ENCODE data around the gene MYDGF.
"Not testable (repeated sequence)": the region's sequence is repeated elsewhere in the genome, so short reads cannot be mapped to it uniquely, and the experiment has no call there.

MYDGF gene

GRCh38 chr19:4701557-4701956 lies 31.4 kb upstream of the MYDGF start:
- no peak overlapping the region for H3K27ac ChIP-seq
- no peak for DNase-seq (ENCODE audit: low read depth, low spot score)

- H3K27ac ChIP-seq = no peak overlapping the region
- DNase-seq (ENCODE audit: low read depth, low spot score) = no peak
These were observed 30.5 kb upstream of the MYDGF start for GRCh38 chr19:4700693-4700970.

GRCh38 chr19:4699826-4700692 lies 29.9 kb upstream of the MYDGF start:
- H3K27ac ChIP-seq = no peak overlapping the region
- no peak for DNase-seq (ENCODE audit: low read depth, low spot score)

DNA sequence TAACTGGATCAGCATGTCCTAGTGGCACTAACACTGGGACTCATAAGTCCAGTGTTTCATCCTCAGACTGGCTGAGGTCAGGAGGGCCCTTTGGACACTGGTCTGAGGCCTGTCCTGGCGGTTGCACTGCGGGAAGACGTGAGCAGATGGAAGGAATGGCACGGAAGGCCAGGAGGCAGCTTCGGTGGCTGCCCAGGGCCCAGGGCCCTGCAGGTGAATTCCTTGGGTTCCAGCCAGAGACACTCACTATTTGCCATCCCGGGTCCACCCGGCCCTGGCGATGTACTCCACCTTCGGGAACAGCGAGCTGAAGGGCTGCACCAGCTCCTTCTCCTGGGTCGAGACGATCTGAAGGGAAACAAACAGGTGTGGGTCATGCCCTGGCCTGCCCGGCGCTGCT lies 27.2 kb upstream of the MYDGF start:
- peak overlapping the region; percentile 95 for H3K27ac ChIP-seq
- DNase-seq (ENCODE audit: low read depth, low spot score) = no peak

- DNase-seq (ENCODE audit: low read depth, low spot score) = no peak
- H3K27ac ChIP-seq = peak overlapping the region; percentile 95
These were observed 25.1 kb upstream of the MYDGF start for GRCh38 chr19:4695224-4695731.

- peak overlapping the region; percentile 95 for H3K27ac ChIP-seq
- peak; percentile 99 for DNase-seq (ENCODE audit: low read depth, low spot score)
These were observed 24.3 kb upstream of the MYDGF start for GRCh38 chr19:4694211-4694987.

DNA sequence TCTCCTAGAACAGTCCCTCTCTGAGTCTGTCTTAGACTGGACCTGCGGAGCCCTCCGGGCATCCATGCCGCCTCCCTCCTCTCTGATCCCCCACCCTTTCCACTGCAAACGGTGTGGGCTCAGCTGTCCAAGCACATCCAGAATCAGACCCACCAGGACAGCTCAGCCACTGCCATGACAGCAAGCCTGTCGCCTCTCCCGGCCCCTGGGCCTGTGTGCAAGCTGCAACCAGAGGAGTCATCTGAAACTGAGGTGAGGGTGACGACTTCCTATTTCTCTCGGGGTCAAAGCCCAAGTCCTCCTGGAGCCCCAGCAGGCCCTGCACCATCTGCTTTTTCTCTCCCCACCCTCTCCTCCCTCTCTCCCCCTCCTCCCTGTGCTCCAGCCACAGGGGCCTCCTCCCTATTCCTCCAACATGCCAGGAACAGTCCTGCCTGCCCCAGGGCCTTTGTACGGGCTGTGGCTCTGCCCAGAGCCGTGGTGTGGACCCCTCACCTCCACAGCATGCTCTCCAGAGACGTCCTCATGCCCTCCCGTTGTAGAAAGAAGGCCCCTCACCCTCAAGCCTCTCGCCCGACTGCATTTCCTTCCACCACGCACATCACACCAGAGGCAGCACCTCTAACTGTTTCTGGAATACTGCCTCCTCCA lies 23.5 kb upstream of the MYDGF start:
- peak overlapping the region; percentile 95 for H3K27ac ChIP-seq
- DNase-seq (ENCODE audit: low read depth, low spot score) = no peak

- DNase-seq (ENCODE audit: low read depth, low spot score) = no peak
- peak overlapping the region; percentile 95 for H3K27ac ChIP-seq
These were observed 22.9 kb upstream of the MYDGF start for GRCh38 chr19:4693078-4693350.

GRCh38 chr19:4692251-4693077 lies 22.3 kb upstream of the MYDGF start:
- no peak for DNase-seq (ENCODE audit: low read depth, low spot score)
- peak overlapping the region; percentile 95 for H3K27ac ChIP-seq

DNA sequence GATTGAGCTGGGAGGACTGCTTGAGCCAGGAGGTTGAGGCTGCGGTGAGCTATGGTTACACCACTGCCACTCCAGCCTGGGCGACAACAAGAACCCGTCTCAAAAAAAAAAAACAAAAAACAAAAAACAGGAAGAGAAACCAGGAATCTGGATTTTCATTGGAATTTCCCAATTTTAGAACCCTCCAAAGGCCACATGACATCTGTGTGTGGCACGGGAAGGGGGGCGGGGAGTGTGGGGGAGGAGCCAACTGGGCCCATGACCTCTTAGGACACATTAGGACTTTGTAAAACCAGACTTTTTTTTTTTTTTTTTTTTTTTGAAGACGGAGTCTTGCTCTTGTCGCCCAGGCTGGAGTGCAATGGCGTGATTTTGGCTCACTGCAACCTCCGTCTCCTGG lies 21.2 kb upstream of the MYDGF start:
- no peak overlapping the region for H3K27ac ChIP-seq
- no peak for DNase-seq (ENCODE audit: low read depth, low spot score)

DNA sequence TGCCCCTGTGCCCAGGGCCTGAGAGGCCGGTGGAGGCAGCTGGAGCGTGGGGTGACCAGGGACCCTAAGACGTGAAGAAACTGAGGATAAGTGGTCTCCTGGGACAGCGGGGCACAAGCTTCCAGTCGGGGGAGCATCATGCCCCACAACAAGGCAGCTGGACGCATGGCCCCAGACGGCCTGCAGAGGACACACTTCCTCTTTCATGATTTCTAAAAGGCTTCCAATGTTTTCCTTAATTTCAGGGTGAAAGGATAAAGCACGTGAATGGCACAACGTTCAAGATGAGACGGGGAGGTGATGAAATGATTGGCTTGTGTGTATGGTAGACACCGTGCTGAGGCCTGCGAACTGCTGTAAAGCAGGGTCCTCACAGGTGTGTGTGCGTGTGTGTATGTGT lies 20.2 kb upstream of the MYDGF start:
- no peak overlapping the region for H3K27ac ChIP-seq
- no peak for DNase-seq (ENCODE audit: low read depth, low spot score)

DNA sequence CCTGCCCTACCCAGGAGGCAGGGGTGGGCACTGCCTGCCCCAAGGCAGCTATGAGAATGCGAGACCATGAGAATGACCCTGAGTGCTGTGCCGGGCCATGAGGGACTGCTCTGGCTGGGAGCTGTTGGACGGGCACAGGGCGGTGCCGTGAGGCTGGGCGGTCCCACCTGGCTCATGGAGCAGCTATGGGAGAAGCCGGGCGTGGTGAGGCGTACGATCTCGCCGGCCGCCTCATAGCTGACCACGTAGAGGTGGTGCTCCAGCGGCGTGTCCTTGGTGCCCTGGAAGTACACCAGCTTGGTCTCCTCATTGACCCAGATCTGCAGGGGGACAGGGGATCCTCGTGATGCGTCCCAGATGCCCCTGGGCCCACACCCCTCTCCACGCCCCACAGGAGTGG lies 19.3 kb upstream of the MYDGF start:
- no peak overlapping the region for H3K27ac ChIP-seq
- no peak for DNase-seq (ENCODE audit: low read depth, low spot score)

DNA sequence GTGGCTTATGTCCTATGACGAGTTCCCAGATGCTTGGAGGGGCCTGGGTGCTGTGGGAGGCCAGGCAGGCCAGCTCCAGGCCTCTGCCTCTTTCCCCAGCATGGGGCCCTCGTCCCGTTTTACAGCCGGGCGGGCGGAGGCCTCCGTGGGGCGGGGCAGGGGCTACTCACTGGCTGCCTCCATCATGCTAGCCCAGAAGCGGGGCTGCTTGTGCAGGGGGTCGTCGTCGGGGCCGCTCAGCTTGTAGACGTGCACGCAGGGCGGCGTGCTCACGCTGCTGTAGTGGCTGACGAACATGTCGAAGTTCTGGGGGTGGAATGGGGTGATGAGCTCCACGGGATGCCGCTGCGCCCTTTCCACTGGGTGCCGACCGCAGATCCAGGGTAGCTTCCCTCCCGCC lies 18.4 kb upstream of the MYDGF start:
- no peak overlapping the region for H3K27ac ChIP-seq
- no peak for DNase-seq (ENCODE audit: low read depth, low spot score)

GRCh38 chr19:4687396-4687795 lies 17.3 kb upstream of the MYDGF start:
- no peak overlapping the region for H3K27ac ChIP-seq
- no peak for DNase-seq (ENCODE audit: low read depth, low spot score)

DNA sequence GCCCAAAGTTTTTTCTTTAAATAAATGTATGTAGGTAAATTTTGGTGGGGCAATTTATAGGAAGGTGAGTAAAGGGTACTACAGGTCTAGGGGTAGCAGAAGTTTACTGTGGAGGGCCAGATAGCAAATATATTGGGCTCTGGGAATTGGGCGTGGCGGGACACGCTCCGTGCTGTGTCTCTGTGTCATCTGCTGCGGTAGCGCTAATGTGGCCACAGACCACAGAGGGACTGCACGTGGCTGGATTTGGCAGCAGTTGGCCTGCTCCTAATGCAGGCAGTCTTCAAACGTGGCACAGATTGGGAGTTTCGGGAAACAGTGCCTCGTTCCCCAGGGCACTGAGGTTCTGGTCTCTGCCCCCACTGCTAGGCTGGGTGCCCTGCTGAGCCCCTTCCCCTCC lies 16.6 kb upstream of the MYDGF start:
- DNase-seq (ENCODE audit: low read depth, low spot score) = no peak
- H3K27ac ChIP-seq = no peak overlapping the region

DNA sequence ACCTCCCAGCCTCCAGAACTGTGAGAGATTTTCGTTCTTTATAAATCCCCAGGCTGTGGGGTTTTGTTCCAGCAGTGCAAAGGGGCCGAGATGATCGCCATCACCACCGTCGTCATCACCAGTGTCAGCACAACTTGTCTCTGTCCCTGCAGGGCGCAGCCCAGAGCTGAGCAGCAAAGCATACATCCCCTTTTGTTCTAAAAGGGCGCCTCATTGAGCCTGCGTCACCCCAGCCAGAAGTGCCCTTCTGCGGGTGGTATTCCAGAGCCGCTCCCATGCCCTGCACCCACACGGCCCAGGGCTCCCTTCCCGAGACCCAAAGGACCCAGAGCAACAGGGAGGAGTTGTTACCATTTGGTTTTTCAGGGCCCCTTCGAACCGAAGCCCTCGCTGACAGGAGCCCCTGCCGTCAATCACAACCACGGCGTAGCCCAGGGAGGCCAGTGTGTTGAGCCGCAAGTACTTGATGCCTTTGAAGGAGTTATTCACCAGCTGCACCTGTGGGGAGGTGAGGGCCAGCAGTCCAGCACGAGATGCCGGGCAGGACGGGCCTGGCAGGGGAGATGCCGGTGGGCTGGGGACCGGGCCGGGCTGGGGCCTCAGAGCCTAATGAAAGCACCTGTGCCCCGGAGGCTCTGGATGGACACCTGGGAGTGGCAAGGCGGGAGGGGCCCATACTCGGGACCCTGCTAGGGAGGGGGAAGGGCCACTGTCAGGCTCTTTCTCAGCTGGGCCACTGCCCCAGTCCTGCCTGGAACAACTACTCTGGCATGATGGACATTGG lies 14.4 kb upstream of the MYDGF start:
- DNase-seq (ENCODE audit: low read depth, low spot score) = no peak
- no peak overlapping the region for H3K27ac ChIP-seq

DNA sequence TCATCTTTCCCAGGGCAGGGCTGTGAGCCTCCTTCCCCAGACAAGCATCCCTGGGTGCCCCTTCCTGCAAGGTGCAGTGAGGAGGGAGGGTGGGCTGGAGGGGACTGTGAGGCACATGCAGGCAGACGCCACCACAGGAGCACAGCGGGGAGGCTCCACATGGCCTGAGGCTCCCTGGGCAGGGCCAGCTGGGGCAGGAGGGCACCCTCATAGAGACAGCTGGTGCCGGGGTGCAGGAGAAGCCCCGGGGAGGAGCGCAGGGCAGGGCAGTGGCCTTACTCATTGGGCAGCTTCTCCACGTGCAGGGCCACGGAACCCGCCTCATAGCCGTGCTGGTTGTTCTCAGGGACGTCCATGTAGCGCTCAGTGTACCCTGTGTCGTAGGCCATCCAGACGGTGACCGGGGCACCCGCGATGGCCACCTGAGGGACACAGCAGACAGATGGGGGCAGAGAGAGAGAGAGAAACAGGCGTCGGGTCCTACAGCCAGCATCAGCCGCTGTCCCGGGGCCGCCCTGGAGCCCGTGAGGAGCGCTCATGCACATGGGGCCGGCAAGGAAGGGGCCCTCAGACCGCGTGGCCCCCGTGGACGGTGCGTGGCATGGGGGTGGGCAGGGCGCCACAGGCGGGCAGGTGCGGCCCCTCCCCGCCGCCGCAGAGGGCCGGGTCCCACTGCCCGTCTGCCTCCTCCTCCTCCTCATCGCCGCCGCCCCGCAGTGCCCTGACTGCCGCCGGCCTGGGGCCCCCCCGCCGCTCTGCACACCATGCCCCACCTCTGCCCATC lies 12.5 kb upstream of the MYDGF start:
- H3K27ac ChIP-seq = no peak overlapping the region
- no peak for DNase-seq (ENCODE audit: low read depth, low spot score)

DNA sequence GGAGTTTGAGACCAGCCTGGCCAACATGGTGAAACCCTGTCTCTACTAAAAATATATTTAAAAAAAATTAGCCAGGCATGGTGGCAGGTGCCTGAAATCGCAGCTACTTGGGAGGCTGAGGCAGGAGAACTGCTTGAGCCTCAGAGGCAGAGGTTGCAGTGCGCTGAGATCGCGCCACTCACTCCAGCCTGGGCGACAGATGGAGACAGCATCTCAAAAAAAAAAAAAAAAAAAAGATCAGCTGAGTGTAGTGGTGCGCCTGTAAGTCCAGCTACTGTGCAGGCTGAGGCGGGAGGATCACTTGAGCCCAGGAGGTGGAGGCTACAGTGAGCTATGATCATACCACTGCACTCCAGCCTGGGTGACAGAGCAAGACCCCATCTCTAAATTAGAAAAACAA lies 9.9 kb upstream of the MYDGF start:
- not testable (repeated sequence) for H3K27ac ChIP-seq; DNase-seq (ENCODE audit: low read depth, low spot score)

Measured in epithelial cell of prostate (primary cell).